HFFc6 (cell line): ENCODE measurements around the gene FAM193B. TPM values are rescaled to one million over a fixed set of nuclear protein-coding genes. Genes with fewer than 3 reads are reported as not detected.
"Not testable (repeated sequence)": the region's sequence is repeated elsewhere in the genome, so short reads cannot be mapped to it uniquely, and the experiment has no call there.

Experiments
- DNase-seq: peaks from one replicate; pipeline ENCODE4 v3.0.0-alpha.2; 2018
- H3K27ac Mint-ChIP-seq: 2 replicates; pipeline ENCODE4 v1.8.0; 2020; ENCODE audit warnings: mild to moderate bottlenecking, mixed read lengths
- H3K27me3 Mint-ChIP-seq: 2 replicates; pipeline ENCODE4 v1.8.0; 2021; ENCODE audit warnings: mild to moderate bottlenecking, moderate library complexity, mixed read lengths; ENCODE audit not compliant: insufficient read depth
- H3K36me3 Mint-ChIP-seq: 2 replicates; pipeline ENCODE4 v1.8.0; 2021; ENCODE audit warnings: low read depth, mixed read lengths
- H3K4me1 Mint-ChIP-seq: 2 replicates; pipeline ENCODE4 v1.8.0; 2020; ENCODE audit warnings: low read depth, mixed read lengths
- H3K4me3 Mint-ChIP-seq: 2 replicates; pipeline ENCODE4 v1.8.0; 2020; ENCODE audit warnings: mild to moderate bottlenecking, moderate library complexity, mixed read lengths
- H3K9me3 Mint-ChIP-seq: 2 replicates; pipeline ENCODE4 v1.8.0; 2020; ENCODE audit warnings: mild to moderate bottlenecking, mixed read lengths
- total RNA-seq, 6 experiments: library from RNA; stranded (reverse); fragmentation: NEBNext Ultra II Directional; extraction: Animal tissue kit (Norgen Biotek cat#: 25700); gene quantifications; 2 replicates in 1 of 6; 3 replicates in 5 of 6; pipeline ENCODE4 v1.2.3, GENCODE V29; 2021
- TF ChIP-seq, protein P1 (sequence below): fragments of 200-600 bp; sonication (generic); IDR thresholded peaks from 2 replicates; pipeline ENCODE4 v1.5.0; 2021; ENCODE audit warnings: antibody characterized with exemption, mild to moderate bottlenecking

Gene FAM193B
- total RNA-seq, 6 experiments from 2014 or later: 16.1 to 25.6 (median 21.6) TPM

DNA sequence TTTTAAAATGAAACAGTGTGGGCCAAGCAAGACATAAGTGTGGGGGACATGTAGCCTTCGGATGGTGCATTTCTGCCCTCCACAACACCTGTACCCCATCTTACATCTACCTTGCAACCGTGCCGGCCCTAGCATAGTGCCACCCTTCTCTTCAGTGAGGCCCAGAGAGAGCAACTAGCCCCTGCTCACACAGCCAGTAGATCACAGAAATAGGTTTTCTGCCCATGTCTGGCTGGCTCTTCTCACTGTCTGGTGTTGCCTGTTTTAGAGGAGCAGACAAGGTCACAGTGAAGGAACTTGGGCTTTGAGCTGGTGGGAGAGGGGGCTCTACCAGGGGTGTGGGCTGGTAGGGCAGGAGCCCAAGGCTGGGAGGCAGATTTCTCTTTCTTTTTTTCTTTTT lies 68.1 kb downstream of the FAM193B start:
- Mint-ChIP-seq H3K4me3 (no peak overlapping the region), H3K4me1 (peaks cover 49% of the 10 kb centered on the region), H3K27ac (no peak overlapping the region), H3K36me3 (peaks cover 52% of the 10 kb centered on the region), H3K27me3 (peaks cover 31% of the 10 kb centered on the region), H3K9me3 (peaks cover 4% of the 10 kb centered on the region)
- TF ChIP-seq, protein P1, sequence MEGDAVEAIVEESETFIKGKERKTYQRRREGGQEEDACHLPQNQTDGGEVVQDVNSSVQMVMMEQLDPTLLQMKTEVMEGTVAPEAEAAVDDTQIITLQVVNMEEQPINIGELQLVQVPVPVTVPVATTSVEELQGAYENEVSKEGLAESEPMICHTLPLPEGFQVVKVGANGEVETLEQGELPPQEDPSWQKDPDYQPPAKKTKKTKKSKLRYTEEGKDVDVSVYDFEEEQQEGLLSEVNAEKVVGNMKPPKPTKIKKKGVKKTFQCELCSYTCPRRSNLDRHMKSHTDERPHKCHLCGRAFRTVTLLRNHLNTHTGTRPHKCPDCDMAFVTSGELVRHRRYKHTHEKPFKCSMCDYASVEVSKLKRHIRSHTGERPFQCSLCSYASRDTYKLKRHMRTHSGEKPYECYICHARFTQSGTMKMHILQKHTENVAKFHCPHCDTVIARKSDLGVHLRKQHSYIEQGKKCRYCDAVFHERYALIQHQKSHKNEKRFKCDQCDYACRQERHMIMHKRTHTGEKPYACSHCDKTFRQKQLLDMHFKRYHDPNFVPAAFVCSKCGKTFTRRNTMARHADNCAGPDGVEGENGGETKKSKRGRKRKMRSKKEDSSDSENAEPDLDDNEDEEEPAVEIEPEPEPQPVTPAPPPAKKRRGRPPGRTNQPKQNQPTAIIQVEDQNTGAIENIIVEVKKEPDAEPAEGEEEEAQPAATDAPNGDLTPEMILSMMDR: no peak
- no peak for DNase-seq

DNA sequence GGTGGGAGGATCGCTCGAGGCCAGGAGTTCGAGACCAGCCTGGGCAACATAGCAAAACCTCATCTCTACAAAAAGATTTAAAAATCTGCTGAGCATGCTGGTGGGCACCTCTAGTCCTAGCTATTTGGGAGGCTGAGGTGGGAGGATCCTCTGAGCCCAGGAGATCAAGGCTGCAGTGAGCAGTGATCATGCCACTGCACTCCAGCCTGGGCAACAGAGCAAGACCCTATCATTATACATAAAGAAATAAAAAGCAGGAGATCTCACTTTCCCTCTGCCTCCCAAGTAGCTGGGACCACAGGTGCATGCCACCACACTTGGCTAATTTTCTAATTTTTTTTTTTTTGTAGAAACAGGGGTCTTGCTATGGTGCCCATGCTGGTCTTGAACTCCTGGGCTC lies 68.6 kb downstream of the FAM193B start:
- Mint-ChIP-seq H3K27ac (peak overlapping the region; percentile 75), H3K36me3 (peaks cover 49% of the 10 kb centered on the region), H3K4me1 (peaks cover 49% of the 10 kb centered on the region), H3K27me3 (peaks cover 33% of the 10 kb centered on the region)
- not testable (repeated sequence) for H3K4me3 Mint-ChIP-seq, DNase-seq, H3K9me3 Mint-ChIP-seq

- peaks cover 37% of the 10 kb centered on the region for H3K27me3 Mint-ChIP-seq
- H3K36me3 Mint-ChIP-seq: peaks cover 51% of the 10 kb centered on the region
- H3K4me1 Mint-ChIP-seq: peaks cover 53% of the 10 kb centered on the region
- peak overlapping the region; percentile 49; the same call in 1 of the 2 replicates for H3K4me3 Mint-ChIP-seq
- H3K27ac Mint-ChIP-seq: peak overlapping the region; percentile 75
- TF ChIP-seq, protein P1: no peak
- H3K9me3 Mint-ChIP-seq: peaks cover 4% of the 10 kb centered on the region
- DNase-seq: no peak
Measured at GRCh38 chr5:177484902-177485549, 69.3 kb downstream of the FAM193B start.

GRCh38 chr5:177483994-177484901 lies 70.1 kb downstream of the FAM193B start:
- peak overlapping the region; percentile 49 for H3K4me3 Mint-ChIP-seq
- peaks cover 58% of the 10 kb centered on the region for H3K36me3 Mint-ChIP-seq
- peaks cover 60% of the 10 kb centered on the region for H3K4me1 Mint-ChIP-seq
- H3K27me3 Mint-ChIP-seq: peaks cover 44% of the 10 kb centered on the region
- H3K9me3 Mint-ChIP-seq: peaks cover 10% of the 10 kb centered on the region
- DNase-seq: no peak
- H3K27ac Mint-ChIP-seq: peak overlapping the region; percentile 75
- TF ChIP-seq, protein P1: no peak

- DNase-seq: no peak
- peaks cover 72% of the 10 kb centered on the region for H3K4me1 Mint-ChIP-seq
- peak overlapping the region; percentile 63; the same call in 1 of the 2 replicates for H3K4me3 Mint-ChIP-seq
- TF ChIP-seq, protein P1: no peak
- peaks cover 55% of the 10 kb centered on the region for H3K27me3 Mint-ChIP-seq
- H3K27ac Mint-ChIP-seq: peak overlapping the region; percentile 75
- H3K36me3 Mint-ChIP-seq: peaks cover 56% of the 10 kb centered on the region
- H3K9me3 Mint-ChIP-seq: peaks cover 10% of the 10 kb centered on the region
Measured at GRCh38 chr5:177483042-177483441, 71.3 kb downstream of the FAM193B start.
